ENCODE data around the gene TCTN2.

DNA sequence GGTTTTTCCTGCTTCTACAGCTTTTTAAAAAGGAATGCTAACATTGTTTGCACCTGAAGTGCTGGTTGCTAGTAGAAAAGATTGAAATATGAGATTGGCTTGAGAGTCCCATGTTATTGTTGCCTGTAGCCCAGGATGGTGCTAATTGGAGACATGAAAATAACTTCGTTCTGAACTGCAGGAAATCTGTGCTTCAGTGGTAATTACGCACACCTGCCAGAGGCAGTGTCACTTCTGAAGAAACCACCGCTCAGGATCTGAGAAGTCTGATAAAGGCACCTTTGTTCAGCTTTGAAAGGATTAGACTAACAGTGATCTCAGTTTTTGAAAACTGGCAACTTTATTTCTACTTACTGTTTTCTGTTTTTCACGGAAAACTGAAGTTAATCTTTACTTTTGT lies 25.7 kb downstream of the TCTN2 start:
- TF ChIP-seq, protein P1, sequence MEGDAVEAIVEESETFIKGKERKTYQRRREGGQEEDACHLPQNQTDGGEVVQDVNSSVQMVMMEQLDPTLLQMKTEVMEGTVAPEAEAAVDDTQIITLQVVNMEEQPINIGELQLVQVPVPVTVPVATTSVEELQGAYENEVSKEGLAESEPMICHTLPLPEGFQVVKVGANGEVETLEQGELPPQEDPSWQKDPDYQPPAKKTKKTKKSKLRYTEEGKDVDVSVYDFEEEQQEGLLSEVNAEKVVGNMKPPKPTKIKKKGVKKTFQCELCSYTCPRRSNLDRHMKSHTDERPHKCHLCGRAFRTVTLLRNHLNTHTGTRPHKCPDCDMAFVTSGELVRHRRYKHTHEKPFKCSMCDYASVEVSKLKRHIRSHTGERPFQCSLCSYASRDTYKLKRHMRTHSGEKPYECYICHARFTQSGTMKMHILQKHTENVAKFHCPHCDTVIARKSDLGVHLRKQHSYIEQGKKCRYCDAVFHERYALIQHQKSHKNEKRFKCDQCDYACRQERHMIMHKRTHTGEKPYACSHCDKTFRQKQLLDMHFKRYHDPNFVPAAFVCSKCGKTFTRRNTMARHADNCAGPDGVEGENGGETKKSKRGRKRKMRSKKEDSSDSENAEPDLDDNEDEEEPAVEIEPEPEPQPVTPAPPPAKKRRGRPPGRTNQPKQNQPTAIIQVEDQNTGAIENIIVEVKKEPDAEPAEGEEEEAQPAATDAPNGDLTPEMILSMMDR (conservative IDR thresholded peaks at IDR 0.05; ENCODE audit: low read depth, low read length) = no peak
- no peak for TF ChIP-seq EZH2 (IDR thresholded peaks at IDR 0.05; ENCODE audit: borderline replicate concordance, low read depth, low read length, poor library complexity, severe bottlenecking)
